Hepatocyte (in vitro differentiated cells): ENCODE measurements around the gene CDK2AP2. TPM values are rescaled to one million over a fixed set of nuclear protein-coding genes. Genes with fewer than 3 reads are reported as not detected.
A peak's percentile ranks its signal among the peaks of the same experiment; 100 is the strongest.
"Not testable (repeated sequence)": the region's sequence is repeated elsewhere in the genome, so short reads cannot be mapped to it uniquely, and the experiment has no call there.

Source experiments
- DNase-seq: peaks from one replicate; pipeline ENCODE4 v3.0.0-alpha.2; 2016; ENCODE audit warnings: low spot score
- H2AFZ ChIP-seq: fragments of 200-600 bp; sonication (generic); 2 replicates; pipeline ENCODE4 v1.6.0; 2016; ENCODE audit warnings: antibody characterized with exemption, mild to moderate bottlenecking
- H3K27ac ChIP-seq: fragments of 200-600 bp; sonication (generic); 2 replicates; pipeline ENCODE4 v1.5.1; 2016; ENCODE audit warnings: mild to moderate bottlenecking
- H3K27me3 ChIP-seq: fragments of 200-600 bp; sonication (generic); 2 replicates; pipeline ENCODE4 v1.6.1; 2016
- H3K36me3 ChIP-seq: fragments of 200-600 bp; sonication (generic); replicated peaks from 2 replicates; pipeline ENCODE4 v1.5.1; 2016; ENCODE audit warnings: low read depth; ENCODE audit not compliant: insufficient read depth
- H3K4me1 ChIP-seq: fragments of 200-600 bp; sonication (generic); 2 replicates; pipeline ENCODE4 v1.5.1; 2016; ENCODE audit warnings: mild to moderate bottlenecking, moderate library complexity; ENCODE audit not compliant: insufficient read depth
- H3K4me2 ChIP-seq: fragments of 200-600 bp; sonication (generic); 2 replicates; pipeline ENCODE4 v1.6.0; 2016
- H3K4me3 ChIP-seq: fragments of 200-600 bp; sonication (generic); 2 replicates; pipeline ENCODE4 v1.5.1; 2016; ENCODE audit warnings: mild to moderate bottlenecking
- H3K79me2 ChIP-seq: fragments of 200-600 bp; sonication (generic); 2 replicates; pipeline ENCODE4 v1.6.0; 2017; ENCODE audit warnings: mild to moderate bottlenecking
- H3K9me2 ChIP-seq: fragments of 200-600 bp; sonication (generic); replicated peaks from 2 replicates; pipeline ENCODE4 v1.6.0; 2017; ENCODE audit warnings: mild to moderate bottlenecking; ENCODE audit not compliant: insufficient read depth
- H3K9me3 ChIP-seq: fragments of 200-600 bp; sonication (generic); 2 replicates; pipeline ENCODE4 v1.5.1; 2016; ENCODE audit warnings: low read depth, mild to moderate bottlenecking
- H4K20me1 ChIP-seq: fragments of 200-600 bp; sonication (generic); 2 replicates; pipeline ENCODE4 v1.6.0; 2016; ENCODE audit warnings: mild to moderate bottlenecking; ENCODE audit not compliant: insufficient read depth, poor library complexity, severe bottlenecking
- CTCF ChIP-seq: fragments of 200-600 bp; sonication (generic); IDR thresholded peaks from 2 replicates; pipeline ENCODE4 v1.5.1; 2016; ENCODE audit warnings: antibody characterized with exemption, mild to moderate bottlenecking; ENCODE audit not compliant: poor library complexity
- EZH2 ChIP-seq: fragments of 200-600 bp; sonication (generic); IDR thresholded peaks from 2 replicates; pipeline ENCODE4 v1.6.1; 2016; ENCODE audit warnings: antibody characterized with exemption, mild to moderate bottlenecking, borderline replicate concordance
- EZH2phosphoT487 ChIP-seq: fragments of 200-600 bp; sonication (generic); IDR thresholded peaks from one replicate; pipeline ENCODE4 v1.6.1; 2018; ENCODE audit warnings: antibody characterized with exemption, mild to moderate bottlenecking, low read depth, moderate library complexity; ENCODE audit not compliant: unreplicated experiment, severe bottlenecking
- WGBS: methylation state at CpG from one replicate; pipeline ENCODE4 v1.1.6; 2016; ENCODE audit warnings: low lambda C conversion rate; ENCODE audit errors: missing lambda C conversion rate; 5-methylcytosine and 5-hydroxymethylcytosine counted together
- polyA plus RNA-seq: library from polyadenylated mRNA; unstranded; fragments of >200 nt; fragmentation: Nextera tagmentation; extraction: Ambion mirVana; gene quantifications from 2 replicates; pipeline ENCODE4 v1.2.1, GENCODE V29; 2016
- total RNA-seq: library from RNA; depleted of rRNA; stranded (reverse); fragments of >200 nt; gene quantifications from 2 replicates; pipeline ENCODE4 v1.2.3, GENCODE V29; 2014

Gene CDK2AP2
- total and polyA plus RNA-seq, 2 experiments from 2014 or later, result 47.3 to 177 TPM

GRCh38 chr11:67466962-67467771, 40.8 kb downstream of the CDK2AP2 start:
- no peaks in the 10 kb centered on the region for H3K9me2 ChIP-seq
- H3K9me3 ChIP-seq, result no peaks in the 10 kb centered on the region
- peak overlapping the region; percentile 98 for H3K4me2 ChIP-seq
- H3K27me3 ChIP-seq, result no peaks in the 10 kb centered on the region
- H4K20me1 ChIP-seq, result no peaks in the 10 kb centered on the region
- H2AFZ ChIP-seq, result no peak overlapping the region
- peaks cover 37% of the 10 kb centered on the region for H3K79me2 ChIP-seq
- H3K4me1 ChIP-seq, result peaks cover 8% of the 10 kb centered on the region
- 77% methylated on average over 7 of the region's 11 CpGs for WGBS
- no peak overlapping the region for H3K4me3 ChIP-seq
- peak overlapping the region; percentile 98 for H3K27ac ChIP-seq
- no peak for DNase-seq
- H3K36me3 ChIP-seq, result no peaks in the 10 kb centered on the region
- no peak for TF ChIP-seq CTCF
- TF ChIP-seq EZH2phosphoT487, result no peak
- TF ChIP-seq EZH2, result no peak

- H3K9me2 ChIP-seq, result no peaks in the 10 kb centered on the region
- H3K36me3 ChIP-seq, result no peaks in the 10 kb centered on the region
- no peak for DNase-seq
- H4K20me1 ChIP-seq, result no peaks in the 10 kb centered on the region
- H3K27ac ChIP-seq, result no peak overlapping the region
- H3K27me3 ChIP-seq, result no peaks in the 10 kb centered on the region
- TF ChIP-seq EZH2, result no peak
- TF ChIP-seq CTCF, result no peak
- no peak for TF ChIP-seq EZH2phosphoT487
- 96% methylated on average over 5 of the region's 5 CpGs for WGBS
- H3K9me3 ChIP-seq, result no peaks in the 10 kb centered on the region
- no peak overlapping the region for H3K4me2 ChIP-seq
- no peak overlapping the region for H2AFZ ChIP-seq
- no peak overlapping the region for H3K4me3 ChIP-seq
- H3K4me1 ChIP-seq, result peaks cover 8% of the 10 kb centered on the region
- H3K79me2 ChIP-seq, result peaks cover 37% of the 10 kb centered on the region
Measured at GRCh38 chr11:67466367-67466766, 41.6 kb downstream of the CDK2AP2 start.

GRCh38 chr11:67465530-67465929, 42.4 kb downstream of the CDK2AP2 start:
- 88% methylated on average over 2 of the region's 2 CpGs for WGBS
- H3K4me3 ChIP-seq, H3K4me1 ChIP-seq, H3K9me3 ChIP-seq, H4K20me1 ChIP-seq, H2AFZ ChIP-seq, H3K9me2 ChIP-seq, H3K36me3 ChIP-seq, DNase-seq, H3K27me3 ChIP-seq: not testable (repeated sequence)
- H3K79me2 ChIP-seq, result peaks cover 37% of the 10 kb centered on the region
- H3K27ac ChIP-seq, result peak overlapping the region; percentile 98
- H3K4me2 ChIP-seq, result peak overlapping the region; percentile 88

- peak overlapping the region; percentile 60 for H3K4me3 ChIP-seq
- H3K9me2 ChIP-seq, result no peaks in the 10 kb centered on the region
- peak; percentile 45 for DNase-seq
- H3K4me2 ChIP-seq, result peak overlapping the region; percentile 88
- 46% methylated on average over 3 of the region's 3 CpGs for WGBS
- no peaks in the 10 kb centered on the region for H3K36me3 ChIP-seq
- peak overlapping the region; percentile 43 for H2AFZ ChIP-seq
- H4K20me1 ChIP-seq, result no peaks in the 10 kb centered on the region
- H3K27ac ChIP-seq, result peak overlapping the region; percentile 98
- H3K79me2 ChIP-seq, result peaks cover 37% of the 10 kb centered on the region
- H3K9me3 ChIP-seq, result no peaks in the 10 kb centered on the region
- TF ChIP-seq CTCF, result no peak
- TF ChIP-seq EZH2, result no peak
- no peak for TF ChIP-seq EZH2phosphoT487
- H3K27me3 ChIP-seq, result no peaks in the 10 kb centered on the region
- peaks cover 8% of the 10 kb centered on the region for H3K4me1 ChIP-seq
Measured at GRCh38 chr11:67465189-67465510, 42.8 kb downstream of the CDK2AP2 start.
